Measurements from ENCODE around the gene SCFD1.

DNA sequence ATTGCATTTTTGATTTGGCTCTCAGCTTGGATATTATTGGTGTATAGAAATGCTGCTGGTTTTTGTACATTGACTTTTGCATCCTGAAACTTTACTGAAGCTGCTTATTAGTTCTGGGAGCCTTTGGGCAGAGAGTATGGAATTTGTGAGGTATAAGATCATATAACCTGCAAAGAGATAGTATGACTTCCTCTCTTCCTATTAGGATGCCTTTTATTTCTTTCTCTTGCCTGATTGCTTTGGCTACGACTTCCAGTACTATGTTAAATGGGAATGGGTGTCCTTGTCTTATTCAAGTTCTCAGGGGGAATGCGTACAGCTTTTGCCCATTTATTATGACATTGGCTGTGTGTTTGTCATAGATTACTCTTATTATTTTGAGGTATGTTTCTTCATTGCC, 23.5 kb downstream of the SCFD1 start:
- no peak for TF ChIP-seq EZH2 (IDR thresholded peaks at IDR 0.05; ENCODE audit: borderline replicate concordance, low read depth, low read length, severe bottlenecking)
- TF ChIP-seq, protein P1, sequence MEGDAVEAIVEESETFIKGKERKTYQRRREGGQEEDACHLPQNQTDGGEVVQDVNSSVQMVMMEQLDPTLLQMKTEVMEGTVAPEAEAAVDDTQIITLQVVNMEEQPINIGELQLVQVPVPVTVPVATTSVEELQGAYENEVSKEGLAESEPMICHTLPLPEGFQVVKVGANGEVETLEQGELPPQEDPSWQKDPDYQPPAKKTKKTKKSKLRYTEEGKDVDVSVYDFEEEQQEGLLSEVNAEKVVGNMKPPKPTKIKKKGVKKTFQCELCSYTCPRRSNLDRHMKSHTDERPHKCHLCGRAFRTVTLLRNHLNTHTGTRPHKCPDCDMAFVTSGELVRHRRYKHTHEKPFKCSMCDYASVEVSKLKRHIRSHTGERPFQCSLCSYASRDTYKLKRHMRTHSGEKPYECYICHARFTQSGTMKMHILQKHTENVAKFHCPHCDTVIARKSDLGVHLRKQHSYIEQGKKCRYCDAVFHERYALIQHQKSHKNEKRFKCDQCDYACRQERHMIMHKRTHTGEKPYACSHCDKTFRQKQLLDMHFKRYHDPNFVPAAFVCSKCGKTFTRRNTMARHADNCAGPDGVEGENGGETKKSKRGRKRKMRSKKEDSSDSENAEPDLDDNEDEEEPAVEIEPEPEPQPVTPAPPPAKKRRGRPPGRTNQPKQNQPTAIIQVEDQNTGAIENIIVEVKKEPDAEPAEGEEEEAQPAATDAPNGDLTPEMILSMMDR (IDR thresholded peaks at IDR 0.05; ENCODE audit: borderline replicate concordance, extremely low read depth, low read length, poor library complexity, severe bottlenecking): no peak

All from DND-41 (cell line).